HG03060 (cell line): ENCODE data around the gene SYNGR3.

ENCODE experiments used
- ATAC-seq: cut with Tn5 transposase; IDR thresholded peaks from one replicate; pipeline ENCODE4 v1.9.1; 2021; ENCODE audit warnings: low read depth, moderate number of reproducible peaks; ENCODE audit not compliant: unreplicated experiment

SYNGR3 gene

DNA sequence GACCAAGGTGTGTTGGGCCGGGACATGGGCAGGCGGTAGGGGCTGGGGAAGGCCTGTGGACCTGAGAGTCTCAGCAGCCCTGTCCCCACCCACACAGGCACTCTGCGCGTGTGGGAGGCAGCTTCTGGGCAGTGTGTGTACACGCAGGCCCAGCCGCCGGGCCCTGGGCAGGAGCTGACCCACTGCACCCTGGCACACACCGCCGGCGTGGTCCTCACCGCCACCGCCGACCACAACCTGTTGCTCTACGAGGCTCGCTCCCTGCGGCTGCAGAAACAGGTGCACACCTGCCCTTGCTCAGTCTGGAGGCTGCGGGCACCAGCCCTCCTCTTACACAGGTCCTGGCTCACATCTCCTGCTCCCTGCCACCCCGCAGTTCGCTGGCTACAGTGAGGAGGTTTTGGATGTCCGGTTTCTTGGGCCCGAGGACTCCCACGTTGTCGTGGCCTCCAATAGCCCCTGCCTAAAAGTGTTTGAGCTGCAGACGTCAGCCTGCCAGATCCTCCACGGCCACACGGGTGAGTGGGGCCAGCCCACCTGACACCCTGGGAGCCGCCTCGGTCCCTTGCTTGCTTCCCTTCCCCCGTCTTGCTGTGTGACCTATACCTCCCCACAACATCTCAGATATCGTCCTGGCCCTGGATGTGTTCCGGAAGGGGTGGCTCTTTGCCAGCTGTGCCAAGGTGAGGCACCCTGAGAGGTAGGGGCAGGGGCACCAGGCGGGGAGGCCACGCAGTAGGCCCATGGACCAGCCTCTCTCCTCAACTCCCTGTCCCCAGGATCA is 14.1 kb upstream of the SYNGR3 start:
- ATAC-seq, result no peak

- no peak for ATAC-seq
These were observed 13.6 kb upstream of the SYNGR3 start for GRCh38 chr16:1976216-1976520.

- ATAC-seq, result no peak
These were observed 12.6 kb upstream of the SYNGR3 start for GRCh38 chr16:1976951-1977874.

GRCh38 chr16:1977875-1978268 is 11.9 kb upstream of the SYNGR3 start:
- ATAC-seq, result no peak

- ATAC-seq, result no peak
These were observed 11.2 kb upstream of the SYNGR3 start for GRCh38 chr16:1978476-1979120.

DNA sequence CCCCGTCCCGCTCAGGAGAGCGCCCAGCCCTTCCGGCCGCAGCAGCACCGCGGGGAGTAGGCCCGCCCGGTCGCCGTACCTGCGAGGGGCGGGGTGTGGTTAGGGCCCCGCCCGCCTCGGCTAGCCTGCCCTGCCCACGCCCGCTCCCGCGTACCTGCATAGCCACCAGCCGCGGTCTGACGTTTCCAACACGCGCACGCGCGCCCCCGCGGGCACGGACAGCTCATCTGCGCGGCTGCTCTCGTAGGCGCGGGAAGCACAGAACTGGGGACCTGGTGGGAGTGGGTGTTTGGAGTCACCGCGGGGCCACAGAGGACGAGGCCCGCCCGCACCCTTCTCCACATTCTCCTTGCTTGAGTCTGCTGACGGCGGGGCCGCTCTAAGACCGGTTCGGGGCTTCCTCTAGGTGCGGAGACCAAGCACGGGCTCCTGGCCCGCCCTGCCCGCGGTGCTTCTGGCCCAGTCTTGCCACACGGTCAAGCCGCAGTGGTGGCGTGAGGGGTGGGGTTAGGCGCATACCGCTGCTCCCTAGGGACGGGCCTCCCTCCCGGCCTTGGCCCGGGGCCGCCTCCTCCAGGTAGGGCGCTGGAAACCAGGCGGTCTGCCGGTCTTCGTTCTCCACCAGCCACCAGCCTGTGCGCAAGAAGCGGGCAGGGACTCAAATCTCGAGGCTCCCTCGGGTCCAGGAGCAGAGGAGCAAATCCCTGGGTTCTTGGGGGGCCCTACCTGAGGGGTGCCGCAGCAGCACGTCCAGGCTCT is 10.3 kb upstream of the SYNGR3 start:
- ATAC-seq, result no peak

- no peak for ATAC-seq
These were observed 9.6 kb upstream of the SYNGR3 start for GRCh38 chr16:1980030-1980769.

DNA sequence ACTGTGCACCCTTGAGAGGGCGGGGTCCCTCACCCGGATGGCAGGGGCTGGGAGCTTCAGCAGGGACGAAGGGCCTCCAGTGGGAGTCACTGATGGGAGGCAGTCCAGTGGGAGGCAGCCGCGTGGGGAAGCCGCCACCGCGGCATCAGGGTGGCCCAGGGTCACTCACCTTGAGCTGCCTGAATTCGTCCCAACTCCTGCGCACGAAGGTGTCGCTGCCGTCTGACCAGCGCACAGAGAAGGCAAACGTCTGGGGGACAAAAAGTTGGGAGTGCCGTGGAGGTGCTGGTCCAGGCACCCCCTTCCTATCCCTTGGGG is 9.0 kb upstream of the SYNGR3 start:
- ATAC-seq, result no peak

- ATAC-seq, result no peak
These were observed 8.4 kb upstream of the SYNGR3 start, which contains the start of gene NOXO1 for GRCh38 chr16:1981398-1981836. NOXO1 (minus strand) TSS chr16:1981469; CDS start chr16:1981179, 290 bp downstream.

DNA sequence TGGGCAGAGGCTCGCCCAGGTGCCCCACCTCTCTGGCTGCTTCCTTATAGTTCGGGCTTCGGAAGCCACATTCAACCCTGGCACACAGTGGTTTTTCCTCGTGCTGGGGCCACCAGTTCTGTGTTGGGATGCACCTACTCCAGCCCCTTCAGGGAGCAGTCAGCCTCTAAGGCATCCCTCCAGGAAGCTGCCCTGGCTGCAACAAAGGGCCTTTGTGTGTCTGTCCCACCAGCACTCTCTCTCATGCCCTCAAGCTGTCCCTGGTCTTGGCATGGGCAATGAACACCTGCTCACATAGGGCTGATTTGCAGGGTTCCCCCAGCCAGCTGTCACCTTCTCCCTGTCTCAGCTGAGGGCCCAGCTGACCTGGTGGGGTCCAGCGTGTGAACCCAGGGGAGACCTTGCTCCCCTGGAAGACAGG is 7.7 kb upstream of the SYNGR3 start:
- ATAC-seq, result no peak

DNA sequence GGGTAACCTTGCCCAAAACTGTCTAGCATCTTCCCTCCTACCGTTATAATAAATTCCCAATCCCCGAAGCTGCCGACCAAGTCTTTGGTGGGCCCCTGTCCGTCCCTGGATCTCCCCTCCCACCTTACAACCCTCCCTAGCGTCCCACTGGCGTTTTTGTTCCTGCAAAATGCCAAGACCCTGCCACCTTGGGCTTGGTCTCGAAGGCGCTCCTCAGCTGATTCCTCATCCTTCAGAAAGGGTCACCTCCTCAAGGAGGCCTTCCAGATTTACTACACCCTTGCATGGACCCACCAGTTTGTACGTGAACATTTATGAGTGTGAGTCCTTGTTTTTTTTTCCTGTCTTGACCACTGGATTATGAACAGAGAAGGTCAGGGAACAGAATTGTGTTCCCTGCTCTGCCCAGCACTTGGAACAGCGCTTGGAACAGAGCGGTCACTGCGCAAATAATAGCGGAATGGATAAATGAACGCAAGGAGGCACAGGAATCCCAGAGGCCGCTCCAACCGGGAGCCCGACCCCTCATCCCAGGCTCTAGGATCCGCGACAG is 6.7 kb upstream of the SYNGR3 start:
- ATAC-seq, result no peak

- ATAC-seq, result no peak
These were observed 6.0 kb upstream of the SYNGR3 start, which contains the start of gene GFER for GRCh38 chr16:1983544-1984346. GFER (plus strand) TSS chr16:1984193; CDS start chr16:1984219, 26 bp downstream.

- ATAC-seq, result no peak
These were observed 5.2 kb upstream of the SYNGR3 start for GRCh38 chr16:1984347-1985225.

DNA sequence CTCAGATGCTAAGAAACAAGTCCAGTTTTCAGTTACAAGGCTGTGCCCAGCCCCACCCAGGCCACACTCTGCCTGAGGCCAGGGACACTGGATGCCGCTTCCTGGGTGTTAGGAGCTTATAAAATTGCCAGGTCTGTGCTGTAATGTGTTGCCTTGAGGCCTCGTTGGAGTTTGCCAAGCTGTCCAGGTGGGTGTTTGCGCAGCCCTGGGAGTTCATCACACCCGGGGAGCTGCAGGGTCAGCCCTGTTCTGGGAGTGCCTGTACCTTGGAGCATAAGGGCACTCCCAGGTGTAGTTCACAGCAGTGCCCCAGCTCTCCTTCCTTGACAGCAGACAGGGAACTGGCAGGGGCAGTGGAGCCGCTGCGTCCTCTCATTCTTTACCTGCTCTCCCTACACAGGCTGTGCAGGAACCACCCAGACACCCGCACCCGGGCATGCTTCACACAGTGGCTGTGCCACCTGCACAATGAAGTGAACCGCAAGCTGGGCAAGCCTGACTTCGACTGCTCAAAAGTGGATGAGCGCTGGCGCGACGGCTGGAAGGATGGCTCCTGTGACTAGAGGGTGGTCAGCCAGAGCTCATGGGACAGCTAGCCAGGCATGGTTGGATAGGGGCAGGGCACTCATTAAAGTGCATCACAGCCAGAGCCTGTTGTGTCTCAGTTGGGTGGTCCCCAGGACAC is 4.2 kb upstream of the SYNGR3 start:
- ATAC-seq, result no peak

- ATAC-seq, result no peak
These were observed 2.6 kb upstream of the SYNGR3 start for GRCh38 chr16:1987198-1987597.

DNA sequence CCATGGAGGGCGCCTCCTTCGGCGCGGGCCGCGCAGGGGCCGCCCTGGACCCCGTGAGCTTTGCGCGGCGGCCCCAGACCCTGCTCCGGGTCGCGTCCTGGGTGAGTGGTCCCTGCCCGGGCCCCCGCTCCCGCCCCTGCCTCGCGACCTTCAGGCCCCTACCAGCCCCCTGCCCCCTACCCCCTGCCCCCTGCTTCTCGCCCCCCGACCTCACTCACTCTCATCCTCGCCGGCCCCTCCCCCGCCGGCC is 256 bp downstream of the SYNGR3 start:
- ATAC-seq, result no peak

- ATAC-seq, result no peak
These were observed 773 bp downstream of the SYNGR3 start for GRCh38 chr16:1990351-1991134.
